Activated T-helper 9 cell treated with anti-CD3 and anti-CD28 coated beads, Interleukin-2, amount 50 U/mL, for 16 hours (primary cell): ENCODE results near the gene NAP1L1.
A peak's percentile ranks its signal among the peaks of the same experiment; 100 is the strongest.

ENCODE experiments used
- DNase-seq: peaks from one replicate; pipeline ENCODE4 v3.0.0-alpha.2; 2020; ENCODE audit warnings: low read depth

NAP1L1 gene

GRCh38 chr12:76083904-76084862, at the start of gene NAP1L1:
Gene NAP1L1 (minus strand): TSS chr12:76084685. CDS start chr12:76074219, 10,466 bp downstream.
- DNase-seq, result peak; percentile 94

- DNase-seq, result no peak
Observed at GRCh38 chr12:76127588-76127987, 43.1 kb upstream of the NAP1L1 start.

GRCh38 chr12:76124456-76124855, 40.0 kb upstream of the NAP1L1 start:
- no peak for DNase-seq

GRCh38 chr12:76123259-76124212, 39.1 kb upstream of the NAP1L1 start:
- DNase-seq, result no peak

GRCh38 chr12:76119887-76120286, 35.4 kb upstream of the NAP1L1 start:
- no peak for DNase-seq

- no peak for DNase-seq
Observed at GRCh38 chr12:76117751-76118150, 33.3 kb upstream of the NAP1L1 start.

GRCh38 chr12:76117067-76117691, 32.7 kb upstream of the NAP1L1 start:
- DNase-seq, result no peak

- DNase-seq, result no peak
Observed at GRCh38 chr12:76113800-76114757, 29.6 kb upstream of the NAP1L1 start.

GRCh38 chr12:76111209-76111749, 26.8 kb upstream of the NAP1L1 start:
- DNase-seq, result no peak

- DNase-seq, result no peak
Observed at GRCh38 chr12:76109879-76110278, 25.4 kb upstream of the NAP1L1 start.

- no peak for DNase-seq
Observed at GRCh38 chr12:76108356-76108755, 23.9 kb upstream of the NAP1L1 start.

- no peak for DNase-seq
Observed at GRCh38 chr12:76106631-76107030, 22.1 kb upstream of the NAP1L1 start.

GRCh38 chr12:76103958-76104357, 19.5 kb upstream of the NAP1L1 start:
- no peak for DNase-seq

GRCh38 chr12:76101739-76102385, 17.4 kb upstream of the NAP1L1 start:
- no peak for DNase-seq

- DNase-seq, result no peak
Observed at GRCh38 chr12:76096079-76096646, 11.7 kb upstream of the NAP1L1 start.

GRCh38 chr12:76094754-76095153, 10.3 kb upstream of the NAP1L1 start:
- DNase-seq, result no peak

- no peak for DNase-seq
Observed at GRCh38 chr12:76091246-76091754, 6.8 kb upstream of the NAP1L1 start.

- DNase-seq, result peak; percentile 7
Observed at GRCh38 chr12:76085520-76085868, 1.0 kb upstream of the NAP1L1 start.

GRCh38 chr12:76084863-76085519, 506 bp upstream of the NAP1L1 start:
- no peak for DNase-seq
